ENCODE data around the gene PTGDS. TPM values are rescaled to one million over a fixed set of nuclear protein-coding genes. Genes with fewer than 3 reads are reported as not detected.

The PTGDS gene
- total and polyA plus RNA-seq, 2 donors from 2014 or later = 236 to 709 TPM

GRCh38 chr9:137027369-137028262 is 50.3 kb downstream of the PTGDS start, which contains the start of gene ABCA2:
Gene ABCA2 (minus strand): TSS chr9:137028237. CDS start chr9:137028140, 97 bp downstream.
- Histone ChIP-seq H3K27ac (ENCODE audit: low read depth in 2 of 2, low read length in 2 of 2) (peak within 1 kb of the TSS; percentile 11 to 54), H3K27me3 (ENCODE audit: control insufficient read depth, insufficient read depth, low read length) (no peaks in the 10 kb centered on the region), H3K9ac (ENCODE audit: low read length in 3 of 3) (peak within 1 kb of the TSS in 2 of 3 donors; percentile 69), H3K9me3 (ENCODE audit: control insufficient read depth in 2 of 3, insufficient read depth in 1 of 3, low read length in 3 of 3) (no peaks in the 10 kb centered on the region), H3K36me3 (ENCODE audit: control insufficient read depth in 2 of 3, insufficient read depth in 3 of 3, low read length in 3 of 3) (no peaks in the 10 kb centered on the region), H3K4me3 (ENCODE audit: low read length in 3 of 3) (peak within 1 kb of the TSS in 2 of 3 donors; percentile 38 to 62), H3K4me1 (ENCODE audit: control insufficient read depth in 2 of 3, insufficient read depth in 2 of 3, low read depth in 1 of 3, low read length in 3 of 3) (peaks cover 0 to 39% (median 20%) of the 10 kb centered on the region in 3 donors)
- TF ChIP-seq CTCF (IDR thresholded peaks at IDR 0.05; ENCODE audit: borderline replicate concordance, extremely low read depth, insufficient read depth) = no peak
- DNase-seq (peak in 3 of 5 donors; percentile 38 to 76 (median 39)), FAIRE-seq (no peak)
- intact Hi-C loops (cut with DNase I) = loop anchor here (10.0 kb wide), 1 partner anchor 73 kb away; the partner anchor contains the start of gene LCN12

- FAIRE-seq (no peak), DNase-seq (peak in 4 of 5 donors; percentile 61 to 84 (median 74))
- H3K4me1 ChIP-seq (ENCODE audit: control insufficient read depth in 2 of 3, insufficient read depth in 2 of 3, low read depth in 1 of 3, low read length in 3 of 3) = peaks cover 0 to 39% (median 20%) of the 10 kb centered on the region in 3 donors
- H3K9ac ChIP-seq (ENCODE audit: low read length in 3 of 3) = peak overlapping the region in 2 of 3 donors; percentile 61 to 69
- H3K9me3 ChIP-seq (ENCODE audit: control insufficient read depth in 2 of 3, insufficient read depth in 1 of 3, low read length in 3 of 3) = no peaks in the 10 kb centered on the region
- intact Hi-C loops (cut with DNase I) = loop anchor here (10.0 kb wide), 1 partner anchor 74 kb away; the partner anchor contains the start of gene LCN12
- no peaks in the 10 kb centered on the region for H3K27me3 ChIP-seq (ENCODE audit: control insufficient read depth, insufficient read depth, low read length)
- H3K4me3 ChIP-seq (ENCODE audit: low read length in 3 of 3) = peak overlapping the region in 2 of 3 donors; percentile 38 to 57
- peak overlapping the region in 1 of 2 donors; percentile 11 for H3K27ac ChIP-seq (ENCODE audit: low read depth in 2 of 2, low read length in 2 of 2)
- no peaks in the 10 kb centered on the region for H3K36me3 ChIP-seq (ENCODE audit: control insufficient read depth in 2 of 3, insufficient read depth in 3 of 3, low read length in 3 of 3)
- TF ChIP-seq CTCF (IDR thresholded peaks at IDR 0.05; ENCODE audit: borderline replicate concordance, extremely low read depth, insufficient read depth) = peak; percentile 55
These were observed 51.2 kb downstream of the PTGDS start for GRCh38 chr9:137028263-137029057.

GRCh38 chr9:137029058-137029936 is 52.0 kb downstream of the PTGDS start:
- FAIRE-seq (no peak), DNase-seq (peak; percentile 58 to 91 (median 70))
- Histone ChIP-seq H3K4me1 (ENCODE audit: control insufficient read depth in 2 of 3, insufficient read depth in 2 of 3, low read depth in 1 of 3, low read length in 3 of 3) (peaks cover 0 to 39% (median 20%) of the 10 kb centered on the region in 3 donors), H3K36me3 (ENCODE audit: control insufficient read depth in 2 of 3, insufficient read depth in 3 of 3, low read length in 3 of 3) (no peaks in the 10 kb centered on the region), H3K9me3 (ENCODE audit: control insufficient read depth in 2 of 3, insufficient read depth in 1 of 3, low read length in 3 of 3) (no peaks in the 10 kb centered on the region), H3K4me3 (ENCODE audit: low read length in 3 of 3) (peak overlapping the region in 1 of 3 donors; percentile 57), H3K27me3 (ENCODE audit: control insufficient read depth, insufficient read depth, low read length) (no peaks in the 10 kb centered on the region), H3K9ac (ENCODE audit: low read length in 3 of 3) (no peak overlapping the region), H3K27ac (ENCODE audit: low read depth in 2 of 2, low read length in 2 of 2) (no peak overlapping the region)
- intact Hi-C loops (cut with DNase I) = loop anchor here (10.0 kb wide), 1 partner anchor 74 kb away; the partner anchor contains the start of gene LCN12
- peak; percentile 76 for TF ChIP-seq CTCF (IDR thresholded peaks at IDR 0.05; ENCODE audit: borderline replicate concordance, extremely low read depth, insufficient read depth)

Measured in kidney (tissue), 14 donors.